Nephron progenitor cell (in vitro differentiated cells): ENCODE data around the gene NEXN.

Experiments used
- DNase-seq: peaks from one replicate; pipeline ENCODE4 v3.0.0; 2021
- H3K27ac Mint-ChIP-seq: 2 replicates; pipeline ENCODE4 v1.8.0; 2021; ENCODE audit warnings: mild to moderate bottlenecking, moderate library complexity, mixed read lengths
- H3K27me3 Mint-ChIP-seq: 2 replicates; pipeline ENCODE4 v1.8.0; 2021; ENCODE audit warnings: mild to moderate bottlenecking, low read depth, mixed read lengths; ENCODE audit not compliant: poor library complexity
- H3K36me3 Mint-ChIP-seq: 2 replicates; pipeline ENCODE4 v1.8.0; 2021; ENCODE audit warnings: low read depth, mixed read lengths
- H3K4me1 Mint-ChIP-seq: 2 replicates; pipeline ENCODE4 v1.8.0; 2021; ENCODE audit warnings: mixed read lengths
- H3K4me3 Mint-ChIP-seq: 2 replicates; pipeline ENCODE4 v1.8.0; 2021; ENCODE audit warnings: mild to moderate bottlenecking, moderate library complexity, mixed read lengths
- H3K9me3 Mint-ChIP-seq: 2 replicates; pipeline ENCODE4 v1.8.0; 2021; ENCODE audit warnings: mild to moderate bottlenecking, moderate library complexity, mixed read lengths
- TF ChIP-seq, protein P1 (sequence below): fragments of 200-600 bp; sonication (generic); IDR thresholded peaks from 2 replicates; pipeline ENCODE4 v1.5.0; 2021; ENCODE audit warnings: antibody characterized with exemption

NEXN gene

DNA sequence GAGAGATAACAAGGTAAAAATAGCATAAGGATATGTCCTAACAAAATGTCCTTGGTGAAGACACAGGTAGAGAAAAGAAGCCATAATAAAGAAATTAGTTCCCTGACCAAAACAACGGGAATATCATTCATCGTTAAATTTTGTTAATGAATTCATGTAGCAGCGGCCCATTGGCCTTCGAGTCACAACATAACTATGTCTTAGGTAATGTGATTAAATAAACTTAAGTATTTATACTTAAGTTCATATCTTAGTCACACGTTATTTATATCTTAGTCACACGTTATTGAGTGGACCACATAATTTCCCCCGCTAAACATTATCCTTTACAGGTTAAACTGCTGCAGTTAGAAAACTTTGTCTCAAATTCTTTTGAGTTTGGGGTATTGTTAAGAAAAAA lies 1.2 kb downstream of the NEXN start:
- peaks cover 7% of the 10 kb centered on the region for H3K36me3 Mint-ChIP-seq
- DNase-seq, result no peak
- no peak overlapping the region for H3K27ac Mint-ChIP-seq
- H3K27me3 Mint-ChIP-seq, result no peaks in the 10 kb centered on the region
- H3K4me3 Mint-ChIP-seq, result peak overlapping the region; percentile 97
- peaks cover 43% of the 10 kb centered on the region for H3K4me1 Mint-ChIP-seq
- H3K9me3 Mint-ChIP-seq, result no peaks in the 10 kb centered on the region
- TF ChIP-seq, protein P1, sequence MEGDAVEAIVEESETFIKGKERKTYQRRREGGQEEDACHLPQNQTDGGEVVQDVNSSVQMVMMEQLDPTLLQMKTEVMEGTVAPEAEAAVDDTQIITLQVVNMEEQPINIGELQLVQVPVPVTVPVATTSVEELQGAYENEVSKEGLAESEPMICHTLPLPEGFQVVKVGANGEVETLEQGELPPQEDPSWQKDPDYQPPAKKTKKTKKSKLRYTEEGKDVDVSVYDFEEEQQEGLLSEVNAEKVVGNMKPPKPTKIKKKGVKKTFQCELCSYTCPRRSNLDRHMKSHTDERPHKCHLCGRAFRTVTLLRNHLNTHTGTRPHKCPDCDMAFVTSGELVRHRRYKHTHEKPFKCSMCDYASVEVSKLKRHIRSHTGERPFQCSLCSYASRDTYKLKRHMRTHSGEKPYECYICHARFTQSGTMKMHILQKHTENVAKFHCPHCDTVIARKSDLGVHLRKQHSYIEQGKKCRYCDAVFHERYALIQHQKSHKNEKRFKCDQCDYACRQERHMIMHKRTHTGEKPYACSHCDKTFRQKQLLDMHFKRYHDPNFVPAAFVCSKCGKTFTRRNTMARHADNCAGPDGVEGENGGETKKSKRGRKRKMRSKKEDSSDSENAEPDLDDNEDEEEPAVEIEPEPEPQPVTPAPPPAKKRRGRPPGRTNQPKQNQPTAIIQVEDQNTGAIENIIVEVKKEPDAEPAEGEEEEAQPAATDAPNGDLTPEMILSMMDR, result no peak

DNA sequence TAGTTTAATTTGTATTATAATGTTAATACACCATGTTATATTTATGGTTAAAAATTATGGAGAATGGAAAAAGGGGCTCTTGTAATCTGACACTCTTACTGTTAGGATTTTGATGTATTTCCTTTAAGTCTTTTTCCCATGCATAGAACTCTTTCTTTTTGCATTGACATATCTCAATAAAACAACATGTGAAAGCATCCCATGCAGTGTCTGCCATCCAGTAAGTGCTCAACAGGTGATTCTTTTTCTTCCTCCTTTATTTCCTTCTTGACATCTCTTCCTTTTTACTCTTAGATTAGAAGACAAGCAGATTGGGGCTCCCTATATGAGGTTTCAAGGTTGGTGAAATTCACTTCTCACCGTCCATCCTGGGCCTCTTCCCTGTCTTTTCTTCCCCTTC lies 2.8 kb downstream of the NEXN start:
- TF ChIP-seq, protein P1, result no peak
- no peaks in the 10 kb centered on the region for H3K27me3 Mint-ChIP-seq
- no peak for DNase-seq
- H3K4me1 Mint-ChIP-seq, result peaks cover 37% of the 10 kb centered on the region
- peaks cover under 1% of the 10 kb centered on the region for H3K9me3 Mint-ChIP-seq
- H3K27ac Mint-ChIP-seq, result peak overlapping the region; percentile 20
- H3K4me3 Mint-ChIP-seq, result peak overlapping the region; percentile 51
- peaks cover 7% of the 10 kb centered on the region for H3K36me3 Mint-ChIP-seq

DNA sequence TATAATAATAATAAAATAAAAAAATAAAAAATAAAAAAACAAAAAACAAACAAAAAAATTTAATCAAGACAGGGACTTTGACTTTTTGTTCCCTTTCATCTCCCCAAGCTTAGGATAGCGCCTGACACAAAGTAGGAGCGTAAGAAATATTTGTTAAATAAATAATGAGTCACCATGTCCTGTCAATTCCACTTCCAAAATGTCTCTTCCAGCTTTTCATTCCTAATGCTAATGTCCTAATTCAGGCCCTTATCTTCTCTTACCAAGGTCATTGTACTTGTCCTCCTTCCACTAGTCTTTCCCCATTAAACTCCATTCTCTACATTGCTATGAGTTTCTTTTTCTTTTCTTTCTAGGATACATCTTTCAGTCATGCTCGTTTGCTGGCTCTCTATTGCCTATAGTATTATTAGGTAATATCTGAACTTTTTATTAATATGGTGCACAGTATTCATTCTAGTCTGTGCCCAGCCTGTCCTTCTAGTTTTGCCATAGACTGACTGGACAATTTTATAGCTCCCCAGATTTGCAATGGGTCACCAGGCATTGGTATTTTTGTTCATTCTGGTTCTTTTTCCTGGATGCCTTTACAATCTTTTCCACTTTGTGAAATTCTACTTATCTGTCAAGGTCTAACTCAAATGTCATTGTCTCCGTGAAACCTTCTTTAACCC lies 11.4 kb downstream of the NEXN start:
- Mint-ChIP-seq H3K27me3 (no peaks in the 10 kb centered on the region), H3K4me1 (no peaks in the 10 kb centered on the region), H3K9me3 (peaks cover 11% of the 10 kb centered on the region), H3K27ac (no peak overlapping the region), H3K4me3 (no peak overlapping the region), H3K36me3 (peaks cover 4% of the 10 kb centered on the region)
- TF ChIP-seq, protein P1, result no peak
- no peak for DNase-seq

DNA sequence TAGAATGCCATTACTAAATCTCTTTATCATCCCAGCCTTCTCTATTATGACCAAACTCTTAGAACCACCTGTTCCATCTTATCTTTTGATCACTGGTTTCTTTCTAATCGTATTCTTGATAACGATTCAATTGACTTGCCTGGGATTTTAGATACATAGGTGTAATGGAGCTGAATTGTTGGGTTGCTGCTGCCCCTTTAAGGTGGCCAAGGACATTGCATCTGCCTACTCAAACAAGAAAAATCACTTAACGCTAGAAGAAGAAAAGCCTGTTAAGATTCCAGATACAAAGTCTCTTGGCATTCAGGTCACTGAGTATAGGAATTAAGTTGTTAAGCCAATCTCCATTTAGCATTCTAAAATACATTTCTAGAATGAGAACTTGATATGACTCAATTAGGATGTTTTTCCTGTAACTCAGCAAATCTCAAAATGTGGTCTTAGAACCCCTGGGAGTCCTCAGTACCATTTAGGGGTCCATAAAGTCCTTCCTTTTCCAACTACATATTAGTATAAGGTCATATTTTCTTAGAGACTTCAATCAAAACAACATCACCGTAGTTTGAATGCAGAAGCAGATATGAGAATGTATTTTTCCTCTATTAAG lies 12.4 kb downstream of the NEXN start:
- no peaks in the 10 kb centered on the region for H3K27me3 Mint-ChIP-seq
- TF ChIP-seq, protein P1, result peak; percentile 55
- no peak overlapping the region for H3K27ac Mint-ChIP-seq
- peaks cover 11% of the 10 kb centered on the region for H3K9me3 Mint-ChIP-seq
- H3K4me3 Mint-ChIP-seq, result no peak overlapping the region
- DNase-seq, result peak; percentile 19
- no peaks in the 10 kb centered on the region for H3K4me1 Mint-ChIP-seq
- peaks cover 4% of the 10 kb centered on the region for H3K36me3 Mint-ChIP-seq

DNA sequence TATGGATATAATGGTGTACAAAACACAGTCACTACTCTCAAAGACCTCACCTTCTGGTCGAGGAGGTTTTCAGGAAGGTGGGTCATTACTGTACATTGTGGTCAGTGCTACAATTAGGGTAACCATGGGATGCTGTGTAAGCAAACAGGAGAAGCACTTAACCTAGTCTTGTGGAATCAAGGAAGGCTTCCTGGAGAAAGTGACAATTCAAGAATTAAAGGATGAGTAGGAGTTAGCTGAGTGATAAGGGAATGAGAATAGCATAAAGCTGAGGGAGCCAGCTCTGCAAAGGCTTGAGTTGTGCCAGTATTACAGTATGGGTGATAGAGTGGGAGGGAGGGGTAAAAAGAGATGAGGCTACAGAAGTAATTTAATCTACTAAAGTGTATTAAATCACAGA lies 17.2 kb downstream of the NEXN start:
- no peak overlapping the region for H3K27ac Mint-ChIP-seq

More for the DNA sequence above, 17.2 kb downstream of the NEXN start:
- Mint-ChIP-seq H3K27me3 (no peaks in the 10 kb centered on the region), H3K36me3 (no peaks in the 10 kb centered on the region), H3K4me3 (no peak overlapping the region), H3K4me1 (no peaks in the 10 kb centered on the region), H3K9me3 (no peaks in the 10 kb centered on the region)
- TF ChIP-seq, protein P1, result no peak
- no peak for DNase-seq
